GM12874 (cell line): ENCODE results near the gene CHD9NB.

Source experiments
- TF ChIP-seq, protein P1 (sequence below): IDR thresholded peaks from 2 replicates; pipeline ENCODE4 v1.5.1; 2011; ENCODE audit warnings: low read depth, mild to moderate bottlenecking, control low read depth, low read length, moderate library complexity; ENCODE audit not compliant: insufficient read depth

The CHD9NB gene

GRCh38 chr16:53052519-53053501, at the start of gene CHD9NB:
CHD9NB (minus strand) TSS chr16:53052897; CDS start chr16:53044158, 8,739 bp downstream.
- TF ChIP-seq, protein P1, sequence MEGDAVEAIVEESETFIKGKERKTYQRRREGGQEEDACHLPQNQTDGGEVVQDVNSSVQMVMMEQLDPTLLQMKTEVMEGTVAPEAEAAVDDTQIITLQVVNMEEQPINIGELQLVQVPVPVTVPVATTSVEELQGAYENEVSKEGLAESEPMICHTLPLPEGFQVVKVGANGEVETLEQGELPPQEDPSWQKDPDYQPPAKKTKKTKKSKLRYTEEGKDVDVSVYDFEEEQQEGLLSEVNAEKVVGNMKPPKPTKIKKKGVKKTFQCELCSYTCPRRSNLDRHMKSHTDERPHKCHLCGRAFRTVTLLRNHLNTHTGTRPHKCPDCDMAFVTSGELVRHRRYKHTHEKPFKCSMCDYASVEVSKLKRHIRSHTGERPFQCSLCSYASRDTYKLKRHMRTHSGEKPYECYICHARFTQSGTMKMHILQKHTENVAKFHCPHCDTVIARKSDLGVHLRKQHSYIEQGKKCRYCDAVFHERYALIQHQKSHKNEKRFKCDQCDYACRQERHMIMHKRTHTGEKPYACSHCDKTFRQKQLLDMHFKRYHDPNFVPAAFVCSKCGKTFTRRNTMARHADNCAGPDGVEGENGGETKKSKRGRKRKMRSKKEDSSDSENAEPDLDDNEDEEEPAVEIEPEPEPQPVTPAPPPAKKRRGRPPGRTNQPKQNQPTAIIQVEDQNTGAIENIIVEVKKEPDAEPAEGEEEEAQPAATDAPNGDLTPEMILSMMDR = no peak

DNA sequence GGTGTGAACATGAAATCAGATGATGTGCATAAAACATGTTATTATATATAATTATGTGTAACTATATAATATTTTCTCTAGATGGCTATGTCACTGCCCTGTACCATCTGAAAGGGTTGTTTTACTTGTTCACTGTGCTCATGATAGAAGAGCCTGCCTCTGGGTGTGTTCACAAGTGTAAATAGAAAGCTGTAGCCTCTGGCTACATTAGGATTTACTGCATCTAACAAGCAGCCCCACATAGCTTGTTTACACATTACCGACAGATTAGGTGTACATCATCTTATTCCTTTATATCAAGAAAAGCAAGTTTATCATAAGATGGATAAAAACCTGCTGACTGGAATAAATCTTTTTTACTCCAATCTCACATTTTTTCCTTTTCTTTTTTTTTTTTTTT, 48.2 kb upstream of the CHD9NB start:
- TF ChIP-seq, protein P1 = no peak

- TF ChIP-seq, protein P1 = no peak
Observed at GRCh38 chr16:53100131-53100748, 47.5 kb upstream of the CHD9NB start.

GRCh38 chr16:53099318-53100130, 46.8 kb upstream of the CHD9NB start:
- TF ChIP-seq, protein P1 = no peak

GRCh38 chr16:53098526-53099317, 46.0 kb upstream of the CHD9NB start:
- TF ChIP-seq, protein P1 = no peak

- TF ChIP-seq, protein P1 = no peak
Observed at GRCh38 chr16:53097190-53097589, 44.5 kb upstream of the CHD9NB start.
